Measurements from ENCODE around the gene KCNQ1.

GRCh38 chr11:2816523-2816922 lies 371.7 kb downstream of the KCNQ1 start:
- TF ChIP-seq CTCF (conservative IDR thresholded peaks at IDR 0.05; ENCODE audit: low read depth in 2 of 2) (no peak), POLR2AphosphoS5 (IDR thresholded peaks at IDR 0.05; ENCODE audit: low read depth) (no peak), NANOG (IDR thresholded peaks at IDR 0.05; ENCODE audit: borderline replicate concordance) (no peak)

Data from GM23338 (cell line).